PC-9 (cell line): Measurements from ENCODE around the gene SPAG9. TPM values are rescaled to one million over a fixed set of nuclear protein-coding genes. Genes with fewer than 3 reads are reported as not detected.

Experiments
- BruUV-seq: library from RNA; stranded (reverse); fragments of 400-500 nt; replicated peaks from 2 replicates; lab custom pipeline; 2021; lab: Mats Ljungman, UMichigan
- CTCF ChIA-PET: fragments of 300-600 bp; sonication (Branson Sonifier 250); formaldehyde crosslinking; loops from one replicate; lab custom pipeline; 2022; ENCODE audit warnings: antibody characterized with exemption; lab: Charles Lee
- POLR2A ChIA-PET: fragments of 300-600 bp; sonication (Branson Sonifier 250); formaldehyde crosslinking; loops from one replicate; lab custom pipeline; 2022; ENCODE audit warnings: antibody characterized with exemption; ENCODE audit not compliant: unreplicated experiment; lab: Charles Lee
- DNase-seq, 2 experiments: peaks; one replicate each; pipeline versions ENCODE4 v3.0.0 to v3.0.0-alpha.2; 2015 to 2022; ENCODE audit warnings: mixed read lengths in 1 of 2
- H2AFZ ChIP-seq: fragments of 200-600 bp; sonication (generic); 2 replicates; pipeline ENCODE4 v1.8.1; 2017; ENCODE audit warnings: antibody characterized with exemption
- H3F3A ChIP-seq: fragments of 200-600 bp; sonication (generic); 2 replicates; pipeline ENCODE4 v1.8.1; 2017; ENCODE audit warnings: antibody characterized with exemption, mild to moderate bottlenecking, low read depth; ENCODE audit not compliant: insufficient read depth
- H3K27ac ChIP-seq: fragments of 200-600 bp; sonication (generic); 2 replicates; pipeline ENCODE4 v1.6.1; 2016; ENCODE audit warnings: mixed run types
- H3K27me3 ChIP-seq: fragments of 200-600 bp; sonication (generic); 2 replicates; pipeline ENCODE4 v1.6.1; 2016; ENCODE audit warnings: low read depth, mixed run types; ENCODE audit not compliant: insufficient read depth
- H3K36me3 ChIP-seq: fragments of 200-600 bp; sonication (generic); 2 replicates; pipeline ENCODE4 v1.6.1; 2016; ENCODE audit warnings: low read depth, mixed run types
- H3K4me1 ChIP-seq: fragments of 200-600 bp; sonication (generic); replicated peaks from 2 replicates; pipeline ENCODE4 v1.6.1; 2016; ENCODE audit warnings: mixed run types; ENCODE audit not compliant: insufficient read depth
- H3K4me2 ChIP-seq: fragments of 200-600 bp; sonication (generic); 2 replicates; pipeline ENCODE4 v1.6.1; 2017; ENCODE audit warnings: mixed run types
- H3K4me3 ChIP-seq: fragments of 200-600 bp; sonication (generic); 2 replicates; pipeline ENCODE4 v1.6.1; 2016; ENCODE audit warnings: mixed run types
- H3K79me2 ChIP-seq: fragments of 200-600 bp; sonication (generic); 2 replicates; pipeline ENCODE4 v1.6.1; 2017; ENCODE audit warnings: low read depth, mixed run types
- H3K9me2 ChIP-seq: fragments of 200-600 bp; sonication (generic); 2 replicates; pipeline ENCODE4 v1.8.1; 2017; ENCODE audit warnings: mild to moderate bottlenecking; ENCODE audit not compliant: insufficient read depth
- H3K9me3 ChIP-seq: fragments of 200-600 bp; sonication (generic); 2 replicates; pipeline ENCODE4 v1.8.1; 2016; ENCODE audit warnings: low read depth; ENCODE audit not compliant: insufficient read depth
- H4K20me1 ChIP-seq: fragments of 200-600 bp; sonication (generic); 2 replicates; pipeline ENCODE4 v1.8.1; 2017; ENCODE audit not compliant: insufficient read depth
- CTCF ChIP-seq: fragments of 200-600 bp; sonication (generic); conservative IDR thresholded peaks from 2 replicates; pipeline ENCODE4 v1.6.1; 2017; ENCODE audit warnings: mixed run types, antibody characterized with exemption, mild to moderate bottlenecking, moderate library complexity
- EZH2 ChIP-seq: fragments of 200-600 bp; sonication (generic); IDR thresholded peaks from 2 replicates; pipeline ENCODE4 v1.8.0; 2017; ENCODE audit warnings: antibody characterized with exemption, low read depth
- intact Hi-C: fragments of 100-400 bp; cut with micrococcal nuclease; formaldehyde crosslinking; loops from one replicate; pipeline ENCODE4 v1.10.0; 2022; ENCODE audit not compliant: unreplicated experiment
- total RNA-seq: library from RNA; stranded (reverse); gene quantifications from 2 replicates; pipeline ENCODE4 v1.2.3, GENCODE V29; 2021

The SPAG9 gene
- total RNA-seq, 1 experiment from 2014 or later, result 51.8 TPM

DNA sequence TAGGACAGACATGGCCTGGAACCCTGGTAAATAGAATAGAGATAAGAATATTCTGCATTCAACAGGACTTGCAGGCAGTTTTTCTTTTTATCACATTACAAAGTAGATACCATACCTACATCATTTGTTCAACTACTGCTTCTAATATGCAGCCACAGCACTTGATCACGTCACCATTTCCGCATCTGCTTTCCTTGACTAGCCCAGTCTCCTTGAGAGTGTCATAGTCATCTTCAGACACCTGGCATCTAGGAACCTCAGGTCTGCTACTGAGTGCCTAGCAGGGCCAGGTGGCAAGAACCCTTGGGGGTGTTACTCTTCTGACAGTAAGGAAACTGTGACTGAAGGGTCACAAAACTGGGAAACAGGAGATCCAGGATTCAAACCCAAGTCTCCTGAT, 161.3 kb downstream of the SPAG9 start:
- Histone ChIP-seq H3K4me3 (no peak overlapping the region), H2AFZ (no peak overlapping the region), H3K27me3 (no peaks in the 10 kb centered on the region), H3K27ac (no peak overlapping the region), H4K20me1 (no peaks in the 10 kb centered on the region), H3K4me1 (peaks cover 6% of the 10 kb centered on the region), H3K9me3 (no peaks in the 10 kb centered on the region), H3K79me2 (no peaks in the 10 kb centered on the region), H3K9me2 (no peaks in the 10 kb centered on the region), H3F3A (no peaks in the 10 kb centered on the region), H3K4me2 (no peak overlapping the region), H3K36me3 (no peaks in the 10 kb centered on the region)
- intact Hi-C loops, result loop anchor here (10.0 kb wide), 1 partner anchor 415 kb away; the partner anchor contains the start of gene SPATA20
- DNase-seq, result no peak
- TF ChIP-seq CTCF (no peak), EZH2 (no peak)
- no TSS peak for BruUV-seq
- POLR2A ChIA-PET, result no interaction called here
- CTCF ChIA-PET, result no interaction called here

DNA sequence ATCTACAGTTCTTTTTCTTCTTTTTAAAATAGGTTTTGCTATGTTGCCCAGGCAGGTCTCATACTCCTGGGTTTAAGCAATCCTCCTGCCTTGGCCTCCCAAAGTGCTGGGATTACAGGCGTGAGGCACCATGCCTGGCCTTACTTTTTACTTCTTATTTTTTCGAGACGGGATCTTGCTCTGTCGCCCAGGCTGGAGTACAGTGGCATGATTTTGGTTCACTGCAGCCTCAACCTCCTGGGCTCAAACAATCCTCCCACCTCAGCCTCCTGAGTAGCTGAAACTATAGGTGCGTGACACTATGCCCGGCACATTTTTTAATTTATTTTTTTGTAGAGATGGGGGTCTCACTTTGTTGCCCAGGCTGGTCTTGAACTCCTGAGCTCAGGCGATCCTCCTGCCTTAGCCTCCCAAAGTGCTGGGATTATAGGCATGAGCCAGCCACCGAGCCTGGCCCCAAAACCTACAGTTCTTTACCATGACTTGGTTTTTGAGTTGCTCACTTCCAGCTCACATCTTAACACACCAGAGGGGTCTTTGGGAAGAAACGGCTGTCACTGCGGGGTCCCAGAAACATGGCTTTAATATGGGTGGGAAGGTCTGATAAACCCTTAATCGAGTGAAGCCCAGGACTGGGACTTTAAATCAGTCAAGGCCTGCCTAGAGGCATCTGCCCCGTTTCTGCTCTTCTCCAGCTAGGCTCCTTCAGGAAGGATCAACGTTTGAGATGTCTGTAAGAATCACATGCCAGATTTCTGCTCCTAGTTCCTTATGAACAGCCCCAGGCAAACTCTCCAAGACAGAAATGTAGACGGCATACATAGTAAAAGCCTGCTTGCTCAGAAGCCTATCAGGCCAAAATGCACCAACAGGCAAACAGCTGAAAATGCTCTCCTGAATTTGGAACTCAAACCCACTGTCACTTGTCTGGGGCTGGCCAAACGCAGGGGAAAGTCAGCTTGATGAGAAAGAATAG, 162.8 kb downstream of the SPAG9 start:
- peak in 1 of 2 experiments; percentile 21 for DNase-seq
- Histone ChIP-seq H3K36me3 (no peaks in the 10 kb centered on the region), H2AFZ (no peak overlapping the region), H3K4me3 (no peak overlapping the region), H3K27ac (no peak overlapping the region), H3K79me2 (no peaks in the 10 kb centered on the region), H3K4me1 (peaks cover 3% of the 10 kb centered on the region), H3F3A (peaks cover 3% of the 10 kb centered on the region; the same call in 1 of the 2 replicates), H3K9me3 (no peaks in the 10 kb centered on the region), H4K20me1 (no peaks in the 10 kb centered on the region), H3K27me3 (no peaks in the 10 kb centered on the region), H3K4me2 (no peak overlapping the region), H3K9me2 (no peaks in the 10 kb centered on the region)
- TF ChIP-seq CTCF (no peak), EZH2 (no peak)
- intact Hi-C loops, result loop anchor here (2.0 to 10.0 kb wide), 3 partner anchors 115 to 413 kb away; partner anchors contain the start of gene SPATA20
- ChIA-PET CTCF (interaction anchor here (1.1 kb wide), 1 partner anchor 113 kb away, joined by 6 read pairs; no protein-coding TSS in a partner anchor), POLR2A (no interaction called here)
- no TSS peak for BruUV-seq

DNA sequence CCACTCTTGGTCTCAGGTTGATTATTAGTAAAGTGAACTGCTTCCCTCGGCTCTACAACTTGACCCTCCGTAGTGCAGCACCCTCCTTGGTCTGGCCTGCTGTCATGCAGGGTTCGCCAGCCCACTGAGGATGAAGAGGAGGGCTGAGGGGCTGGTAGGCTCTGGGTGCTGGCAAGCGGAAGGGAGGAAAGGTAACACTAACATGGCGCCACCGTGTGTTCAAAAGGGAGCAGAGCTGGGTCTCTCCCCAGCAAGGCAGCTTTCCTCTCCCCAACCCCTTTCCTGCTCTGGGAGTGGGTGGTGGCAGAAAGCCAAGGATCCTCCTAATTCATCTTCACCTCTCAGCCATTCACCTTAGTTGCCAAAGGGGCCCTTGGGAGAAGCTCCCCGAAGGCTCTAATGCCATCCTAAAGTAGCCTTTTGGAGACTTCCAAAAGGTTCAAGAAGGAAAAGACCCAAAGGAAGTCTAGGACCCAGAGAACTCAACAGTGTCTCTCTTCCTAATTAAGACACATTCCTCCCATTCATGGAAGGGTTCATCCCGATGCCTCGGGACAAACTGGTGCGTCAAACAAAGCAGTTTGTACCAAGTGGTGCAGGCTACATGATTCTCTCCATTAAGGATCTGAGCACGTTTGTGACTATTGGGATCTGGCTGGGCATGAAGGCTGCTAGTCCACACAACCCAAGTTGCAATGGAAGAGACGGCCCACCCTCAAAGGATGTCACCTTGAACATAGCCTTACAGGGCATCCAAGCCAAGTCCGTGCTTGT, 163.7 kb downstream of the SPAG9 start:
- Histone ChIP-seq H3K27me3 (no peaks in the 10 kb centered on the region), H3K27ac (no peak overlapping the region), H3K4me2 (no peak overlapping the region), H3K4me3 (no peak overlapping the region), H2AFZ (no peak overlapping the region), H3F3A (peaks cover 11% of the 10 kb centered on the region; the same call in 1 of the 2 replicates), H3K36me3 (no peaks in the 10 kb centered on the region), H3K4me1 (peaks cover 13% of the 10 kb centered on the region), H4K20me1 (no peaks in the 10 kb centered on the region), H3K79me2 (no peaks in the 10 kb centered on the region), H3K9me3 (no peaks in the 10 kb centered on the region), H3K9me2 (no peaks in the 10 kb centered on the region)
- CTCF ChIA-PET, result interaction anchor here (1.1 to 1.9 kb wide), 3 partner anchors 52 to 112 kb away, joined by 4 to 15 read pairs (median 6); no protein-coding TSS in a partner anchor
- no TSS peak for BruUV-seq
- intact Hi-C loops, result loop anchor here (2.0 to 10.0 kb wide), 3 partner anchors 114 to 412 kb away; partner anchors contain the start of gene SPATA20
- peak; percentile 84 for TF ChIP-seq CTCF
- no peak for TF ChIP-seq EZH2
- peak; percentile 39 to 58 for DNase-seq
- POLR2A ChIA-PET, result no interaction called here
